Cardiac muscle cell (in vitro differentiated cells and primary cell): ENCODE data around the gene KLHL3. TPM values are rescaled to one million over a fixed set of nuclear protein-coding genes. Genes with fewer than 3 reads are reported as not detected.
A peak's percentile ranks its signal among the peaks of the same experiment; 100 is the strongest.

Experiments
- DNase-seq, 2 donors: peaks; one replicate each; pipeline versions ENCODE4 v3.0.0 to v3.0.0-alpha.2; 2010 to 2017; ENCODE audit warnings: low read depth in 1 of 2, low spot score in 1 of 2
- H3K27ac ChIP-seq: fragments of 200-600 bp; sonication (generic); 2 replicates; pipeline ENCODE4 v1.5.1; 2016
- H3K27me3 ChIP-seq: fragments of 200-600 bp; sonication (generic); 2 replicates; pipeline ENCODE4 v1.6.0; 2016; ENCODE audit warnings: control low read depth
- H3K36me3 ChIP-seq: fragments of 200-600 bp; sonication (generic); 2 replicates; pipeline ENCODE4 v1.5.1; 2016; ENCODE audit warnings: control low read depth
- H3K4me1 ChIP-seq: fragments of 200-600 bp; sonication (generic); 2 replicates; pipeline ENCODE4 v1.8.1; 2017; ENCODE audit warnings: low read depth, mild to moderate bottlenecking, mixed run types
- H3K4me3 ChIP-seq: fragments of 200-600 bp; sonication (generic); 2 replicates; pipeline ENCODE4 v1.5.1; 2016; ENCODE audit warnings: mild to moderate bottlenecking
- H3K9me3 ChIP-seq: fragments of 200-600 bp; sonication (generic); 2 replicates; pipeline ENCODE4 v1.5.1; 2017; ENCODE audit warnings: low read depth, mild to moderate bottlenecking, control low read depth
- CTCF ChIP-seq: IDR thresholded peaks from 2 replicates; pipeline ENCODE4 v1.5.1; 2012; ENCODE audit warnings: low read depth, mild to moderate bottlenecking, low read length
- polyA plus RNA-seq: library from polyadenylated mRNA; unstranded; fragments of >200 nt; fragmentation: Nextera tagmentation; extraction: Ambion mirVana; gene quantifications from 2 replicates; pipeline ENCODE4 v1.2.1, GENCODE V29; 2016
- total RNA-seq: library from RNA; depleted of rRNA; stranded (reverse); fragments of >200 nt; gene quantifications from 2 replicates; pipeline ENCODE4 v1.2.3, GENCODE V29; 2016

The KLHL3 gene
- total and polyA plus RNA-seq, 2 experiments from 2014 or later = 11.4 to 16.8 TPM

- H3K27me3 ChIP-seq = no peaks in the 10 kb centered on the region
- H3K27ac ChIP-seq = no peak overlapping the region
- DNase-seq = no peak
- H3K4me3 ChIP-seq = no peak overlapping the region
- H3K4me1 ChIP-seq = no peaks in the 10 kb centered on the region
- no peaks in the 10 kb centered on the region for H3K9me3 ChIP-seq
- TF ChIP-seq CTCF = no peak
- H3K36me3 ChIP-seq = peaks cover 3% of the 10 kb centered on the region
These were observed 63.9 kb downstream of the KLHL3 start for GRCh38 chr5:137672001-137672400.

GRCh38 chr5:137669811-137670210 lies 66.1 kb downstream of the KLHL3 start:
- Histone ChIP-seq H3K4me1 (no peaks in the 10 kb centered on the region), H3K27me3 (no peaks in the 10 kb centered on the region), H3K27ac (no peak overlapping the region), H3K36me3 (no peaks in the 10 kb centered on the region), H3K9me3 (no peaks in the 10 kb centered on the region), H3K4me3 (no peak overlapping the region)
- no peak for TF ChIP-seq CTCF
- no peak for DNase-seq

- no peak overlapping the region for H3K4me3 ChIP-seq
- no peak overlapping the region for H3K27ac ChIP-seq
- no peaks in the 10 kb centered on the region for H3K4me1 ChIP-seq
- no peaks in the 10 kb centered on the region for H3K36me3 ChIP-seq
- no peaks in the 10 kb centered on the region for H3K27me3 ChIP-seq
- DNase-seq = no peak
- TF ChIP-seq CTCF = no peak
- H3K9me3 ChIP-seq = no peaks in the 10 kb centered on the region
These were observed 67.3 kb downstream of the KLHL3 start for GRCh38 chr5:137668637-137669036.

GRCh38 chr5:137667341-137667740 lies 68.5 kb downstream of the KLHL3 start:
- H3K27me3 ChIP-seq = no peaks in the 10 kb centered on the region
- H3K4me3 ChIP-seq = no peak overlapping the region
- H3K36me3 ChIP-seq = no peaks in the 10 kb centered on the region
- H3K27ac ChIP-seq = no peak overlapping the region
- H3K4me1 ChIP-seq = no peaks in the 10 kb centered on the region
- DNase-seq = peak in 1 of 2 donors; percentile 20
- H3K9me3 ChIP-seq = no peaks in the 10 kb centered on the region
- no peak for TF ChIP-seq CTCF

GRCh38 chr5:137666901-137667300 lies 69.0 kb downstream of the KLHL3 start:
- Histone ChIP-seq H3K36me3 (no peaks in the 10 kb centered on the region), H3K27ac (no peak overlapping the region), H3K27me3 (no peaks in the 10 kb centered on the region), H3K4me3 (no peak overlapping the region), H3K4me1 (no peaks in the 10 kb centered on the region), H3K9me3 (no peaks in the 10 kb centered on the region)
- no peak for TF ChIP-seq CTCF
- no peak for DNase-seq

- Histone ChIP-seq H3K27ac (no peak overlapping the region), H3K4me1 (no peaks in the 10 kb centered on the region), H3K36me3 (no peaks in the 10 kb centered on the region), H3K27me3 (no peaks in the 10 kb centered on the region), H3K9me3 (no peaks in the 10 kb centered on the region), H3K4me3 (no peak overlapping the region)
- no peak for TF ChIP-seq CTCF
- DNase-seq = peak in 1 of 2 donors; percentile 63
These were observed 69.4 kb downstream of the KLHL3 start for GRCh38 chr5:137666461-137666850.
